ENCODE measurements around the gene SLC29A1. TPM values are rescaled to one million over a fixed set of nuclear protein-coding genes. Genes with fewer than 3 reads are reported as not detected.

SLC29A1 gene
- polyA plus RNA-seq, 2 of the 4 experiments (the other 2 are of a cell fraction), result 45.6 to 72.3 TPM

DNA sequence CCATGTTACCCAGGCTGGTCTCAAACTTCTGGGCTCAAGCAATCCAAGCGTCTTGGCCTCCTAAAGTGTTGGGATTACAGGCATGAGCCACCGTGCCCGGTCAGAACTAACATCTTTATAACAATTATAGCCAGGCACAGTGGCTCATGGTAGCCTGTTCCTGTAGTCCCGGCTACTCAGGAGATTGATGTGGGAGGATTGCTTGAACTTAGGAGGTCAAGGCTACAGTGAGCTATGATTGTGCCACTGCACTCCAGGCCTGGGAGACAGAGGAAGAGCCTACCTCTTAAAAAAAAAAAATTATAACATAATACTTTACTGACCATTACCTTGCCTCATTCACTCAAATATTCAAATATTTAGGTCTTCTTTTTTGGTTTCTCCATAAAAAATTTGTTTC lies 23.5 kb upstream of the SLC29A1 start:
- H3K4me1 ChIP-seq, result peaks cover 12% of the 10 kb centered on the region
- FAIRE-seq (no peak), DNase-seq (ENCODE audit: low read depth in 1 of 2, low spot score in 1 of 2) (no peak), ATAC-seq (no peak)
- no peaks in the 10 kb centered on the region for H3K9me3 ChIP-seq
- H3K4me2 ChIP-seq, result no peak overlapping the region
- ChIA-PET CTCF (interaction anchor here (1.5 kb wide), 1 partner anchor 39 kb away, joined by 3 read pairs; no protein-coding TSS in a partner anchor), POLR2A (no interaction called here)
- no peak overlapping the region for H3K27ac ChIP-seq
- no peak overlapping the region for H3K4me3 ChIP-seq
- WGBS (ENCODE audit: missing lambda C conversion rate), result 61% methylated on average over 4 of the region's 4 CpGs
- TF ChIP-seq HOXB5 (CRISPR knock-in tag; IDR thresholded peaks at IDR 0.05), result no peak
- TF ChIP-seq ATOH8 (CRISPR knock-in tag; IDR thresholded peaks at IDR 0.05; ENCODE audit: low read depth), result no peak
- no peak for TF ChIP-seq JUN (IDR thresholded peaks at IDR 0.05)
- no peak for TF ChIP-seq KDM1A (IDR thresholded peaks at IDR 0.05; ENCODE audit: low read depth)
- no peak for TF ChIP-seq NPAS2 (CRISPR knock-in tag; IDR thresholded peaks at IDR 0.05; ENCODE audit: borderline replicate concordance)
- no peak for TF ChIP-seq RCOR1 (IDR thresholded peaks at IDR 0.05; ENCODE audit: low read depth, low read length)
- no peak for TF ChIP-seq ESRRA (IDR thresholded peaks at IDR 0.05; ENCODE audit: borderline replicate concordance, low read length)
- no peak for TF ChIP-seq CBX2 (IDR thresholded peaks at IDR 0.05; ENCODE audit: borderline replicate concordance, low read depth)
- TF ChIP-seq EHF (CRISPR knock-in tag; IDR thresholded peaks at IDR 0.05), result no peak
- TF ChIP-seq HOXA7 (CRISPR knock-in tag; IDR thresholded peaks at IDR 0.05), result no peak
- TF ChIP-seq POLR2AphosphoS2 (conservative IDR thresholded peaks at IDR 0.05; ENCODE audit: low read length), result no peak
- TF ChIP-seq ZFP36 (IDR thresholded peaks at IDR 0.05; ENCODE audit: borderline replicate concordance, partially characterized antibody), result no peak
- no peak for TF ChIP-seq HDAC2 (IDR thresholded peaks at IDR 0.05)
- TF ChIP-seq POLR2A (IDR thresholded peaks at IDR 0.05; ENCODE audit: low read length), result no peak
- no peak for TF ChIP-seq REST (IDR thresholded peaks at IDR 0.05)
- no peak for TF ChIP-seq BHLHE40 (IDR thresholded peaks at IDR 0.05; ENCODE audit: low read depth, low read length)
- no peak for TF ChIP-seq EHMT2 (IDR thresholded peaks at IDR 0.05; ENCODE audit: low read depth)
- TF ChIP-seq ZNF302 (CRISPR knock-in tag; IDR thresholded peaks at IDR 0.05), result no peak
- no peak for TF ChIP-seq CEBPB (IDR thresholded peaks at IDR 0.05)
- no peak for TF ChIP-seq HOXB13 (CRISPR knock-in tag; IDR thresholded peaks at IDR 0.05; ENCODE audit: low read depth)

DNA sequence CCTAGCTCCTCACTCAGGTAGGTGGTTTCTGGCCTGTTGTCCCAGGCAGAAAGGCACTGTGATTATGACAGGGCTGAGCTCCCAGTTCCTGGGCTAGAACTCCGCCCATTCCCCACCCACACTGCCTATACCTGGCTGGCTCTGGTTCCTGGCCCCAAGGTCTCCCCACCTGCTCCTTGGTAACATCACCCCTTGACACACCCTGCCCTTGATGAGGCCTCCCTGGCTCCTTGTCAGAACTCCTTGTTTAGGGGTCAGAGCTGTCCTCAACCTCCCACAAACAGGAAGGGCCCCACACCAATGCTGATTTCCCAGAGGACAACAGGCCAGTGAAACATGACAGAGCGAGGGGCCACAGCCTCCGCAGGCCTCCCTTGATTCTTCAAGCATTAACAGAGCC lies 22.2 kb upstream of the SLC29A1 start:
- ATAC-seq (no peak), DNase-seq (ENCODE audit: low read depth in 1 of 2, low spot score in 1 of 2) (no peak), FAIRE-seq (no peak)
- Histone ChIP-seq H3K9me3 (no peaks in the 10 kb centered on the region), H3K27ac (no peak overlapping the region), H3K4me3 (no peak overlapping the region), H3K4me1 (peaks cover 12% of the 10 kb centered on the region), H3K4me2 (no peak overlapping the region)
- ChIA-PET POLR2A (no interaction called here), CTCF (interaction anchor here (1.1 to 1.5 kb wide), 2 partner anchors 12 to 40 kb away, joined by 3 read pairs; no protein-coding TSS in a partner anchor)
- TF ChIP-seq, protein P1, sequence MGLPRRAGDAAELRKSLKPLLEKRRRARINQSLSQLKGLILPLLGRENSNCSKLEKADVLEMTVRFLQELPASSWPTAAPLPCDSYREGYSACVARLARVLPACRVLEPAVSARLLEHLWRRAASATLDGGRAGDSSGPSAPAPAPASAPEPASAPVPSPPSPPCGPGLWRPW (IDR thresholded peaks at IDR 0.05), result no peak
- TF ChIP-seq MAFK (IDR thresholded peaks at IDR 0.05; ENCODE audit: partially characterized antibody) (no peak), FOSB (CRISPR knock-in tag; IDR thresholded peaks at IDR 0.05) (no peak), ZNF302 (CRISPR knock-in tag; IDR thresholded peaks at IDR 0.05) (no peak), FOXS1 (CRISPR knock-in tag; IDR thresholded peaks at IDR 0.05) (no peak), NR3C1 (IDR thresholded peaks at IDR 0.05) (no peak), HOXB5 (CRISPR knock-in tag; IDR thresholded peaks at IDR 0.05) (no peak), HOXA7 (CRISPR knock-in tag; IDR thresholded peaks at IDR 0.05) (no peak), ESRRA (IDR thresholded peaks at IDR 0.05; ENCODE audit: borderline replicate concordance, low read length) (no peak)
- 92% methylated on average over 3 of the region's 3 CpGs for WGBS (ENCODE audit: missing lambda C conversion rate)
